ENCODE data around the gene MS4A6A. TPM values are rescaled to one million over a fixed set of nuclear protein-coding genes. Genes with fewer than 3 reads are reported as not detected.

MS4A6A gene
- polyA plus RNA-seq, 1 of the 3 experiments (the other 2 are of a cell fraction), result not detected

DNA sequence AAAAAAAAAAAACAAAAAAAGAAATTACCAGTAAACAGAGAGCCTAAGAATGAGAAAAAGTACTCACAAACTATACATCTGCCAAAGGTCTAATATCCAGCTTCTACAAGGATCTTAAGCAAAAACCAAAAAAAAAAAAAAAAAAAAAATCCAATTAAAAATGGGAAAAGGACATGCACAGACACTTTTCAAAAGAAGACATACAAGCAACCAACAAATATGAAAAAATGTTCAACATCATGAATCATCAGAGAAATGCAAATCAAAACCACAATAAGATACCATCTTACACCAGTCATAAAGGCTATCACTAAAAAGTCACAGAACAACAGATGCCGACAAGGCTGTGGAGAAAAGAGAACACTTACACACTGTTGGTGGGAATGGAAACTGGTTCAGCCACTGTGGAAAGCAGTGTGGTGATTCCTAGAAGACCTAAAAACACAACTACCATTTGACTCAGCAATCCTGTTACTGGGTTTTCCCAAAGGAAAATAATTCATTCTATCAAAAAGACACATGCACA is 18.3 kb downstream of the MS4A6A start:
- no peaks in the 10 kb centered on the region for H4K20me1 ChIP-seq (ENCODE audit: insufficient read depth)
- H3K4me3 ChIP-seq (ENCODE audit: low read depth in 2 of 2, low read length in 1 of 2), result no peak overlapping the region
- WGBS (ENCODE audit: low lambda C conversion rate), result 23% methylated on average over 1 of the region's 1 CpG
- H3K27ac ChIP-seq (ENCODE audit: low read depth in 2 of 2, low read length in 1 of 2), result no peak overlapping the region
- H3K9me3 ChIP-seq, result no peaks in the 10 kb centered on the region
- no peaks in the 10 kb centered on the region for H3K36me3 ChIP-seq (replicated peaks in 1 of 2; ENCODE audit: control insufficient read depth in 1 of 2, insufficient read depth in 2 of 2, low read length in 1 of 2)
- no peak overlapping the region for H3K4me2 ChIP-seq
- no peaks in the 10 kb centered on the region for H3K79me2 ChIP-seq (ENCODE audit: insufficient read depth)
- no peak for DNase-seq
- no peaks in the 10 kb centered on the region for H3K27me3 ChIP-seq (ENCODE audit: insufficient read depth)
- no peaks in the 10 kb centered on the region for H3K4me1 ChIP-seq (ENCODE audit: control insufficient read depth in 1 of 2, insufficient read depth in 2 of 2, low read depth in 1 of 2, low read length in 1 of 2)
- no peaks in the 10 kb centered on the region for H3F3A ChIP-seq (replicated peaks; ENCODE audit: insufficient read depth)
- H3K9me2 ChIP-seq, result no peaks in the 10 kb centered on the region
- no peak overlapping the region for H2AFZ ChIP-seq (ENCODE audit: low read depth)
- ChIA-PET POLR2A (no interaction called here), CTCF (no interaction called here)
- H3K9ac ChIP-seq, result no peak overlapping the region
- TF ChIP-seq YY1 (IDR thresholded peaks at IDR 0.05; ENCODE audit: low read depth) (no peak), GABPA (IDR thresholded peaks at IDR 0.05; ENCODE audit: low read depth) (no peak), MAX (IDR thresholded peaks at IDR 0.05; ENCODE audit: low read depth) (no peak), TCF12 (IDR thresholded peaks at IDR 0.05) (no peak), RFX5 (IDR thresholded peaks at IDR 0.05; ENCODE audit: low read length) (no peak), GATA2 (CRISPR knock-in tag; IDR thresholded peaks at IDR 0.05) (no peak), EP300 (IDR thresholded peaks at IDR 0.05; ENCODE audit: borderline replicate concordance in 1 of 2, low read depth in 1 of 2, low read length in 1 of 2) (no peak), ELF1 (IDR thresholded peaks at IDR 0.05) (no peak), SMC3 (IDR thresholded peaks at IDR 0.05; ENCODE audit: low read depth, low read length) (no peak), TEAD4 (IDR thresholded peaks at IDR 0.05; ENCODE audit: borderline replicate concordance, insufficient read depth) (no peak), NFIC (IDR thresholded peaks at IDR 0.05; ENCODE audit: borderline replicate concordance) (no peak), ZBTB33 (IDR thresholded peaks at IDR 0.05; ENCODE audit: borderline replicate concordance, low read depth) (no peak), RCOR1 (IDR thresholded peaks at IDR 0.05; ENCODE audit: low read length) (no peak), MXI1 (IDR thresholded peaks at IDR 0.05; ENCODE audit: low read depth, low read length) (no peak), FOSL2 (IDR thresholded peaks at IDR 0.05; ENCODE audit: borderline replicate concordance, low read depth) (no peak), EZH2phosphoT487 (IDR thresholded peaks at IDR 0.05; ENCODE audit: borderline replicate concordance, low read depth) (no peak), FOXM1 (IDR thresholded peaks at IDR 0.05; ENCODE audit: low read depth) (no peak)
- TF ChIP-seq, protein P1, sequence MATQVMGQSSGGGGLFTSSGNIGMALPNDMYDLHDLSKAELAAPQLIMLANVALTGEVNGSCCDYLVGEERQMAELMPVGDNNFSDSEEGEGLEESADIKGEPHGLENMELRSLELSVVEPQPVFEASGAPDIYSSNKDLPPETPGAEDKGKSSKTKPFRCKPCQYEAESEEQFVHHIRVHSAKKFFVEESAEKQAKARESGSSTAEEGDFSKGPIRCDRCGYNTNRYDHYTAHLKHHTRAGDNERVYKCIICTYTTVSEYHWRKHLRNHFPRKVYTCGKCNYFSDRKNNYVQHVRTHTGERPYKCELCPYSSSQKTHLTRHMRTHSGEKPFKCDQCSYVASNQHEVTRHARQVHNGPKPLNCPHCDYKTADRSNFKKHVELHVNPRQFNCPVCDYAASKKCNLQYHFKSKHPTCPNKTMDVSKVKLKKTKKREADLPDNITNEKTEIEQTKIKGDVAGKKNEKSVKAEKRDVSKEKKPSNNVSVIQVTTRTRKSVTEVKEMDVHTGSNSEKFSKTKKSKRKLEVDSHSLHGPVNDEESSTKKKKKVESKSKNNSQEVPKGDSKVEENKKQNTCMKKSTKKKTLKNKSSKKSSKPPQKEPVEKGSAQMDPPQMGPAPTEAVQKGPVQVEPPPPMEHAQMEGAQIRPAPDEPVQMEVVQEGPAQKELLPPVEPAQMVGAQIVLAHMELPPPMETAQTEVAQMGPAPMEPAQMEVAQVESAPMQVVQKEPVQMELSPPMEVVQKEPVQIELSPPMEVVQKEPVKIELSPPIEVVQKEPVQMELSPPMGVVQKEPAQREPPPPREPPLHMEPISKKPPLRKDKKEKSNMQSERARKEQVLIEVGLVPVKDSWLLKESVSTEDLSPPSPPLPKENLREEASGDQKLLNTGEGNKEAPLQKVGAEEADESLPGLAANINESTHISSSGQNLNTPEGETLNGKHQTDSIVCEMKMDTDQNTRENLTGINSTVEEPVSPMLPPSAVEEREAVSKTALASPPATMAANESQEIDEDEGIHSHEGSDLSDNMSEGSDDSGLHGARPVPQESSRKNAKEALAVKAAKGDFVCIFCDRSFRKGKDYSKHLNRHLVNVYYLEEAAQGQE (IDR thresholded peaks at IDR 0.05; ENCODE audit: low read depth, low read length), result no peak
- TF ChIP-seq, protein P2, sequence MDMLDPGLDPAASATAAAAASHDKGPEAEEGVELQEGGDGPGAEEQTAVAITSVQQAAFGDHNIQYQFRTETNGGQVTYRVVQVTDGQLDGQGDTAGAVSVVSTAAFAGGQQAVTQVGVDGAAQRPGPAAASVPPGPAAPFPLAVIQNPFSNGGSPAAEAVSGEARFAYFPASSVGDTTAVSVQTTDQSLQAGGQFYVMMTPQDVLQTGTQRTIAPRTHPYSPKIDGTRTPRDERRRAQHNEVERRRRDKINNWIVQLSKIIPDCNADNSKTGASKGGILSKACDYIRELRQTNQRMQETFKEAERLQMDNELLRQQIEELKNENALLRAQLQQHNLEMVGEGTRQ (IDR thresholded peaks at IDR 0.05; ENCODE audit: borderline replicate concordance, low read depth, low read length), result no peak
- TF ChIP-seq, protein P3, sequence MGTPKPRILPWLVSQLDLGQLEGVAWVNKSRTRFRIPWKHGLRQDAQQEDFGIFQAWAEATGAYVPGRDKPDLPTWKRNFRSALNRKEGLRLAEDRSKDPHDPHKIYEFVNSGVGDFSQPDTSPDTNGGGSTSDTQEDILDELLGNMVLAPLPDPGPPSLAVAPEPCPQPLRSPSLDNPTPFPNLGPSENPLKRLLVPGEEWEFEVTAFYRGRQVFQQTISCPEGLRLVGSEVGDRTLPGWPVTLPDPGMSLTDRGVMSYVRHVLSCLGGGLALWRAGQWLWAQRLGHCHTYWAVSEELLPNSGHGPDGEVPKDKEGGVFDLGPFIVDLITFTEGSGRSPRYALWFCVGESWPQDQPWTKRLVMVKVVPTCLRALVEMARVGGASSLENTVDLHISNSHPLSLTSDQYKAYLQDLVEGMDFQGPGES (IDR thresholded peaks at IDR 0.05; ENCODE audit: low read depth, low read length), result no peak
